GM18909 (cell line): ENCODE results near the gene DCLK1.

Experiments
- ATAC-seq: cut with Tn5 transposase; IDR thresholded peaks from one replicate; pipeline ENCODE4 v1.9.1; 2021; ENCODE audit warnings: mild to moderate bottlenecking; ENCODE audit not compliant: unreplicated experiment, poor library complexity

Gene DCLK1

DNA sequence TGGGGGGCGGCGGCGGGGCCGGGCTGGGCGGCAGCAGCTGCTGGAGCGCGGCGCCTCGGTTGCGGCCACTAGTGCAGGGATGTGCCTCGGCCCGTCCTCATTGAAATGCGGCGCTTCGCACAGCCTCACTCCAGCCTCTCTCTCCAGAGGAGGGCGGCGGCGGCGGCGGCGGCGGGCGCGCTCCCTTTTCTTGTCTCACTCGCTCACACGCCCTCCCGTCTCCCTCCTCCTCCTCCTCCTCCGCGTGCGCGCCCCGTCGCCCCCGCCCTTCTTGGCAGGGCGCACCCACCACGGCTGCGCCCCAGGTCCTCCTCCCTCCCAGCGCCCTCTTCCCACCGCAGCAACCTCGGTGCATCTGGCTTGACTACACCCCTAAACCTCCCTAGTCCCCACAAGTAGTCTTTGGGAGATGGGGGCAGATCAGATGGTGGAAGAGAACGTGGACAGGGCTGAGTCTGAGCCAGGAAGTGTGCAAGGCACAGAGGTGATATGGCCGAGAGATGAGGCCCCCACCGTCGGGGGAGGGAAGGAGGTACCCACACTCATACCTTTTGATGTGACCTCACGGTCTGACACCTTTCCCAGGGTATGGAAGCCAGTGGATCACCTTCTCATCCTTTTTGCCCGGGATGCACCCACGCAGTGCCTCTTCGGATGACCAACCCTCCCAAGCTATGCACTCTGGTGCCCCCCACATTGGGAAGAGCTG lies at the start of gene DCLK1:
TSS of gene DCLK1 (minus strand) at position 161 of the 709 bp plus-strand sequence.
- no peak for ATAC-seq

DNA sequence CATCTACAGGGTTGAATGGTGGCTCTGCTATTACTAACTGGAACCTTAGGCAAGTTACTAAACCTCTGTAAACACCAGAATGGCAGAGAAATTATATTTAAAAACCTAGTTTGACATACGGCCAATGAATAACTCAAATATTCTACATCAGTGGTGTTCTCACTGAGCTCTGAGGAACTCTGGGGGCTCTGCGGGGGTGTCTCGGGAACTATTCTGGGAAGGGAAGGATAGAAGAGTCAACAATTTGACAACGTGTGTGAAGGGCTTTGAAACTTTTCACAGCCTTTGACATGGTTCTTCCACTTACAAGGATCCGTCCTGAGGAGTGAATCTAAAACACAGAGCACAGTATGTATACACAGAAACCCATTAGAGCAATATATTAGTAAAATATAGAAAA lies 44.4 kb upstream of the DCLK1 start:
- ATAC-seq: no peak

- ATAC-seq: no peak
Observed at GRCh38 chr13:36174923-36175322, 43.7 kb upstream of the DCLK1 start.

GRCh38 chr13:36173571-36174322 lies 42.6 kb upstream of the DCLK1 start:
- ATAC-seq: no peak

DNA sequence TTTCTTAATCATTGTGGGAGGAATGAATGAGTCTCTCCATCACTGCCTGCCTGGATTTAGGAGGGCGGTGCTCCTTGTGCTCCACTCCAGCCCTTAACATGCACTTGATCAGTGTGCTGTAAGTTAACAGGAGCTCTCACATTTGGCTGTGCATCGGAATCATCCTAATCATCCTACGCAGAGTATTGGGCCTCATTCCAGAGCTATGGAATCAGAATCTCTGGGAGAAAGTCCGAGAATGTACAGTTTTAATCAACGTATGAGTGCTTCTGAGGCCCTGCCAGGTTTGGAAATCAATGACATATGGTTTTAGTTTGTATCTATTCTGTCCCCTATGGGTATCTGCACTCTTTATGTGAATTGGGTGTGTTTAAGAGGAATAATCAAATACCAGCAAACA lies 34.9 kb upstream of the DCLK1 start:
- no peak for ATAC-seq

DNA sequence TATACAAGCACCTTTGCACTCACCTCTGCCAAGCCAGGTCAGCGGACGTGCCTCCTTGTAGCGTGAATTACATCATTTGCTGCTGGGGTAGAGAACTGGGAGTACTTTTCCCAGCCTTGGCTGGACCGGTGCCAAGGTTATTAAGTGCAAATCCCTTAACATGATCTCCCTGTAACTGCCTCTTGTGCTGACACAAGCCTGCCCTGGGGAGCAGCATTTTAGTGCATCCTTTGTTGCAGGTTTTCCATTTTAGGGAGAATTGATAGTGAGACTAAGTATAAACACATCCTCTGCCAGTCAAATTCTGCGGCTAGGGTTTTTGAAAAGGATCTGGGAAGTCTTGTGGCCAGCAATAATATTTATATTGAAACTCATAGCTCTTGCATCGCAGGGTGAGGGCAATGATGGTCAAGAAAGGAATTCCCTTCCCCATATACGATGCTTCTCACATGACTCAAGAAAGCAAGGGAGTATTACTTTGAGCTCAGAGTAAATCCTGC lies 32.7 kb upstream of the DCLK1 start:
- ATAC-seq: no peak

DNA sequence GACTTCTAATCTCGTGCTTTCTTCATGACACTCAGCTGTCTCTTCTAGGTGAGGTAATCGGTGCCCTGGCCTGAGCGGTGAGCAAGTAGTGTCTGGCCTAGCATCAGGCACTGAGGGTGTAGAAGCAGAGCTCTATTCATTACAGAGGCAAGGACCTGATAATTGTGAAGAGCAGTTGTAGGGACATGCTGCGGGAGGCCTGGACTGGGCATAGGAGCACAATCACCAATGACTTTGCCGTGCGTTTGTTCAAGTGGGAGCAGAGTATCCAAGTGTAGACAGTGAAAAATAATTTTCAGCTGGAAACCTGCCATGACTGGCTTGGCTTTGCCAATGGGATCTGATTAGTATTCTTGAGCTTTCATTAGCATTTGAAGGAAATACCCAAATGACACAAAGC lies 32.1 kb upstream of the DCLK1 start:
- ATAC-seq: no peak

GRCh38 chr13:36160297-36160696 lies 29.1 kb upstream of the DCLK1 start:
- no peak for ATAC-seq

- no peak for ATAC-seq
Observed at GRCh38 chr13:36158611-36159010, 27.4 kb upstream of the DCLK1 start.

DNA sequence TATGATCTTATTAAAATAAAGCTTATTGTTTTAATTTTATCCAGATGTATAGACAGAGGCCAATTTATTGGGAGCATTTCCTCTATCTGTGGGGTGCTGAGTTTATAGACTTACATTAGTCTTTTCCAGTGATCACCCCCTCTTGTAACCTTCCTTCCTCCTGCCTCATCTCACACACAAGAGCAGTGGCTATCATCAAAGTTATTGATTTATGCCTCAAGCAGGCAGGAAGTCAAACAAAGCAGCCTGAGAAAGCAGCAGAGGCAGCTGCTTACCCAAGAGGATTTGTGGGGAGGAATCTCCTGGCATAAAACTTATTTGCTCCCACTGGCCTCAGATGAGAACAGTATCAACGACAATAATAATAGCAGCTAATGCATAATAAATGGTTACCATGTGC lies 26.3 kb upstream of the DCLK1 start:
- ATAC-seq: no peak

GRCh38 chr13:36154567-36155291 lies 23.5 kb upstream of the DCLK1 start:
- ATAC-seq: no peak

DNA sequence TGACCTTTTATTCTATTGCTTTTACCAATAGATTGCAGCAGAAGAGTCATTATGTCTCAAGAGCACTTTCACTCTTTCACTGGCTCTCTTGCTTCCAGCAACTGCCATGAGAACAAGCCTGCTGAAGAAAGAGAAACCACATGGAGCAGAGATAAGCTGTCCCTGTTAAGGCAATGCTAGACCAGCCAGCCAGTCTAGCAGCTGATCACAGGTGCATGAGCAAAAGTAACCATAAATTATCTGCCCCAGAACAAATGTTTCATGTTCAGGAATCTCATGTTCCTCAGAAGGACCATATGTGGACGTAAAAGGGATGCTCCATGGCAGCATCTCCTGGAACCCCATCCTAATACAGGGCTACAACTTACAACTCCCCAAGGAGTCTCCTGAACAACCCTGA lies 20.4 kb upstream of the DCLK1 start:
- no peak for ATAC-seq

- no peak for ATAC-seq
Observed at GRCh38 chr13:36148446-36148845, 17.3 kb upstream of the DCLK1 start.

- no peak for ATAC-seq
Observed at GRCh38 chr13:36147330-36147729, 16.1 kb upstream of the DCLK1 start.

- no peak for ATAC-seq
Observed at GRCh38 chr13:36146511-36147269, 15.5 kb upstream of the DCLK1 start.

DNA sequence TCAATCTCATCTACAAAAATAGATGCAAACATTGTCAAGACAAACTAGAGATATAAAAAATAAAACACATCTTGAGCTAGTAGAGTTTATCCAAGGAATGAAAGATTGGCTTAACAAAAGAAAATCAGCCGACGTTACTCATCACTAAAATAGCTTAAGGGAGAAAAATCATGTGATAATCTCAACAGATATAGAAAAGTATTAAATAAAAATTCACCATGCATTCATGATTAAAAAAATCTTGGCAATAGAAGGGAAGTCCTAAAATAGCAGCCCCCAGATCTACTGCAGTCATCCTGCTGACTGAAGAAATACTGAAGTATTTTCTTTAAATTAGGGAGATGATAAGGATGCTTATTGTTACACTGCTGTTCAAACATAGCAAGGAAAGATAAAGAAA lies 12.6 kb upstream of the DCLK1 start:
- ATAC-seq: no peak

DNA sequence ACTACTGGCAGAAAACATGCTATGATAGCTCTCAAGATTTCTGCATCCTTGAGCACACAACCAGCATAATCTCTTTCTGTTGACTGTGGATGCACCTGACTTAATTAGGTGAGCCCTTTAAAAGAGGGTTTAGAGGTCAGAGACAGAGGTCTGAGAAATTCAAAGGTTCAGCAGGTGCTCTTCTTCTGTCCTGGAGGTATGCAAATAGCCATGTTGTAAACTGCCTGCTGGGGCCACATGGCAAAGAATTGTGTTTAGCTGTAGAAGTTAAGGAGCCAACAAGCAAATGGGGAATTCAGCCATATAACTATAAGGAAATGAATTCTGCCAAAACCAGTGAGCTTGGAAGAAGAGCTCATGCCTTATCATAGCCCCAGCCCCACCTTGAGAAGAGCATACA lies 11.6 kb upstream of the DCLK1 start:
- ATAC-seq: no peak

DNA sequence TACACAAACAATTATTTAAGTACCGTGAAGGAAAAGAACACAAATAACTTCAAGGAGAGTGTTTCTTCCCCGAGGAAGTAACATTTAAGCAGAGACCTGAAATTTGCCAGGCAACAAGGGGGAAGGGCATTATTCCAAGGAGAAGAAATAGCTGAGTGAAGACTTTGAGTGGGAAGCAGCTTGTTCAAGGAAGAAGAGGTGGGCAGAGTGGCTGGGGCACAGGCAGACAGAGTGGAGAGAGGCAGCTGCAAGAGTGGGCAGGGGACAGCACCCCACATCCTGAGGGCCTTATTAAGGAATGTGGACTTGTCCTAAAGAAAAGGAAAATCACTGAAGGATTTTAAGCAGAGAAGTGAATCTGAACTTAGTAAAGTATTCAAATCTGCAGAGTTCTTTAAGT lies 4.7 kb upstream of the DCLK1 start:
- no peak for ATAC-seq

- ATAC-seq: no peak
Observed at GRCh38 chr13:36134632-36135031, 3.5 kb upstream of the DCLK1 start.

DNA sequence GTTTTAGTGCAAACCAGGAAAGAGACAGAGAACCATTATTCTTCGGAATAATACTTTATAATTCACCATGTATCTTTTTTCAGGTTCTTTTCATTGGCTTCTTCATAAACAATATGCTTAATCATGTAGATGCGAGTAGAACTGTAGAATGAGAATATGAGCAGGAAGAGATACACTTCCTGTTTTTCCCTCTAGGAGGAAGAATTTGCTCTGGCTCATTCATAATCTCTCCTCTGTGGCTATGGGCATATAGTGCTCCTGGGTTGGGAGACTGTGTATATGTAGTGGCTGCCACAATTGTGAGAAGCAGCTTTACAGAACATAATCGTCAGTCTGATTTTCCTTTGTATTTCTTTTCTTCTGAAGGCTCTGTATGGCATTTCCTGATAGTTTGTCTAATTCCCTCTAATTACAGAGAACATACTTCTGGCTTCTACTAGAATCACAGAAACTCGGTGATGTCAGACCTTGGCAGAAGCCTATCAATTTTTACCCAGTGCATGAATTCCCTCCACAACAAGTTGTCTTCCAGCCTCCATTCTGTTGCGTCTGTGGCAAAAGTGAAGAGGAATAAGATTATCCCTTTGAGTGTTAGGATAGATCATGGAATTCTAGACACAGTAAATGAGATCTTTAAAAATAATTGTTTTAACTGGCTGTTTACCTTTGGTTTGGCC lies 2.9 kb upstream of the DCLK1 start:
- no peak for ATAC-seq
